Kidney (tissue), 14 donors: Measurements from ENCODE around the gene HDDC3. TPM values are rescaled to one million over a fixed set of nuclear protein-coding genes. Genes with fewer than 3 reads are reported as not detected.

Experiments used
- DNase-seq, 5 donors: peaks; one replicate each; pipeline ENCODE4 v3.0.0-alpha.2; 2013 to 2020
- FAIRE-seq: peaks from 2 replicates; lab custom pipeline; 2012; peaks lifted over from hg19 to GRCh38; lab: Jason Lieb, UNC
- H3K27ac ChIP-seq, 2 donors: one replicate each; pipeline ENCODE4 v1.7.0; 2013; ENCODE audit warnings: low read depth in 2 of 2, low read length in 2 of 2, inconsistent platforms in 1 of 2
- H3K27me3 ChIP-seq: one replicate; pipeline ENCODE4 v1.7.1; 2013; ENCODE audit warnings: low read length, inconsistent platforms; ENCODE audit not compliant: control insufficient read depth, insufficient read depth
- H3K36me3 ChIP-seq, 3 donors: one replicate each; pipeline versions ENCODE4 v1.7.0 to v1.7.1; 2013; ENCODE audit warnings: low read length in 3 of 3, control low read depth in 1 of 3, inconsistent platforms in 1 of 3; ENCODE audit not compliant: insufficient read depth in 3 of 3, control insufficient read depth in 2 of 3
- H3K4me1 ChIP-seq, 3 donors: one replicate each; pipeline versions ENCODE4 v1.7.0 to v1.7.1; 2013; ENCODE audit warnings: low read length in 3 of 3, inconsistent platforms in 1 of 3, low read depth in 1 of 3; ENCODE audit not compliant: control insufficient read depth in 2 of 3, insufficient read depth in 2 of 3
- H3K4me3 ChIP-seq, 3 donors: one replicate each; pipeline versions ENCODE4 v1.7.0 to v1.8.1; 2013; ENCODE audit warnings: low read length in 3 of 3, control low read depth in 1 of 3, inconsistent platforms in 1 of 3
- H3K9ac ChIP-seq, 3 donors: one replicate each; pipeline versions ENCODE4 v1.7.0 to v1.7.1; 2013; ENCODE audit warnings: low read length in 3 of 3, control low read depth in 1 of 3, inconsistent platforms in 1 of 3
- H3K9me3 ChIP-seq, 3 donors: one replicate each; pipeline versions ENCODE4 v1.7.0 to v1.7.1; 2013; ENCODE audit warnings: low read length in 3 of 3, control low read depth in 1 of 3, inconsistent platforms in 1 of 3; ENCODE audit not compliant: control insufficient read depth in 2 of 3, insufficient read depth in 1 of 3
- CTCF ChIP-seq: IDR thresholded peaks from 3 replicates; pipeline ENCODE4 v1.5.1; 2012; ENCODE audit warnings: mild to moderate bottlenecking, moderate library complexity, borderline replicate concordance; ENCODE audit not compliant: insufficient read depth; ENCODE audit errors: extremely low read depth
- intact Hi-C: fragments of 100-400 bp; cut with DNase I; formaldehyde crosslinking; loops from one replicate; pipeline ENCODE4 v1.11.1; 2022
- polyA plus RNA-seq: library from polyadenylated mRNA; stranded (reverse); fragments of 350-450 nt; fragmentation: Illumina TruSeq; extraction: RNeasy Lipid Tissue Mini Kit (QIAGEN cat#74804); gene quantifications from one replicate; pipeline ENCODE4 v1.2.3, GENCODE V29; 2014; ENCODE audit warnings: low read depth, low replicate concordance; ENCODE audit not compliant: insufficient read depth
- total RNA-seq: library from RNA; stranded (reverse); fragmentation: NEBNext Ultra II Directional; extraction: Animal tissue kit (Norgen Biotek cat#: 25700); gene quantifications from one replicate; pipeline ENCODE4 v1.2.1, GENCODE V29; 2021
- donor health status: control.
- donor health status: control.
- donor health status: control.
- donor health status: control.
- donor health status: control.
- donor health status: DM: yes; HTN: yes; CAD: no.
- donor health status: Normal renal cell carcinoma (clear cell type).

The HDDC3 gene
- total and polyA plus RNA-seq, 2 donors from 2014 or later: 15.5 to 47.3 TPM

GRCh38 chr15:90895571-90896117 lies 36.7 kb downstream of the HDDC3 start:
- peak in 3 of 5 donors; percentile 72 to 77 (median 76) for DNase-seq
- H3K9ac ChIP-seq: no peak overlapping the region
- peaks cover 0 to 4% (median 4%) of the 10 kb centered on the region in 3 donors for H3K36me3 ChIP-seq
- no peak for FAIRE-seq
- no peak overlapping the region for H3K4me3 ChIP-seq
- no peak for TF ChIP-seq CTCF
- no peaks in the 10 kb centered on the region for H3K9me3 ChIP-seq
- no peaks in the 10 kb centered on the region for H3K4me1 ChIP-seq
- intact Hi-C loops: no loop called here
- no peak overlapping the region for H3K27ac ChIP-seq
- H3K27me3 ChIP-seq: no peaks in the 10 kb centered on the region

GRCh38 chr15:90893175-90894090 lies 38.9 kb downstream of the HDDC3 start:
- no peak for TF ChIP-seq CTCF
- H3K9ac ChIP-seq: no peak overlapping the region
- H3K36me3 ChIP-seq: peaks cover 0 to 4% (median 4%) of the 10 kb centered on the region in 3 donors
- FAIRE-seq: no peak
- no peaks in the 10 kb centered on the region for H3K9me3 ChIP-seq
- H3K27ac ChIP-seq: no peak overlapping the region
- no peak overlapping the region for H3K4me3 ChIP-seq
- H3K4me1 ChIP-seq: no peaks in the 10 kb centered on the region
- no peaks in the 10 kb centered on the region for H3K27me3 ChIP-seq
- intact Hi-C loops: no loop called here
- peak in 1 of 5 donors; percentile 75 for DNase-seq

- DNase-seq: no peak
- peaks cover 0 to 4% (median 4%) of the 10 kb centered on the region in 3 donors for H3K36me3 ChIP-seq
- H3K9me3 ChIP-seq: no peaks in the 10 kb centered on the region
- TF ChIP-seq CTCF: no peak
- intact Hi-C loops: no loop called here
- no peaks in the 10 kb centered on the region for H3K4me1 ChIP-seq
- no peak for FAIRE-seq
- H3K9ac ChIP-seq: no peak overlapping the region
- H3K27me3 ChIP-seq: no peaks in the 10 kb centered on the region
- H3K27ac ChIP-seq: no peak overlapping the region
- no peak overlapping the region for H3K4me3 ChIP-seq
Observed at GRCh38 chr15:90892498-90893174, 39.7 kb downstream of the HDDC3 start.
